ENCODE data around the gene ELP2. TPM values are rescaled to one million over a fixed set of nuclear protein-coding genes. Genes with fewer than 3 reads are reported as not detected.

Gene ELP2
- total RNA-seq, 2 experiments from 2014 or later, result 83.7 to 84.4 TPM

DNA sequence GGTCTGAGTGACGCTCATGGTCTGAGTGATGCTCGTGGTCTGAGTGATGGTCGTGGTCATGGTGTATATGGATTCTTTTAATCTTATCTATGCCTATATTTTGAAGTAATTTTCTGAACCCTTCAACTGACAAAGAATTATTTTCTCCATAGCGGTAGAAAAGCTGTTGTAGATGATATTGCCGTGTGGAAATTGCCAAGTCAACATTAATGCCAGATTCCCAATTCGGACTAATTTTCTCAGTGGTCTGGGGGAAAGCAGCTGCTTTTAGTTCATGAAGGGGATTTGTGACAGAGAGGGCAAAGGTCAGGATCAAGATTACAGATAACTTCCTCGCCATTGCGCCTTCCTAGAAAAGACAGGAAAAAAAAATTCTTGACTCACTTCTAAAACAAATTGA, 3.0 kb upstream of the ELP2 start:
- no peak for DNase-seq
- intact Hi-C loops (cut with micrococcal nuclease), result no loop called here
- Mint-ChIP-seq H3K27me3 (no peaks in the 10 kb centered on the region), H3K4me3 (no peak overlapping the region), H3K4me1 (ENCODE audit: low read depth) (peaks cover 41% of the 10 kb centered on the region), H3K27ac (no peak overlapping the region), H3K9me3 (no peaks in the 10 kb centered on the region), H3K36me3 (peaks cover 29% of the 10 kb centered on the region)
- ChIA-PET POLR2A (interaction anchor here (0.7 to 2.8 kb wide), 3 partner anchors 12 to 685 kb away, joined by 3 to 8 read pairs (median 3); partner anchors contain the start of gene RMP24), CTCF (interaction anchor here (1.2 to 3.2 kb wide), 2 partner anchors 31 to 109 kb away, joined by 4 to 12 read pairs; no protein-coding TSS in a partner anchor)

DNA sequence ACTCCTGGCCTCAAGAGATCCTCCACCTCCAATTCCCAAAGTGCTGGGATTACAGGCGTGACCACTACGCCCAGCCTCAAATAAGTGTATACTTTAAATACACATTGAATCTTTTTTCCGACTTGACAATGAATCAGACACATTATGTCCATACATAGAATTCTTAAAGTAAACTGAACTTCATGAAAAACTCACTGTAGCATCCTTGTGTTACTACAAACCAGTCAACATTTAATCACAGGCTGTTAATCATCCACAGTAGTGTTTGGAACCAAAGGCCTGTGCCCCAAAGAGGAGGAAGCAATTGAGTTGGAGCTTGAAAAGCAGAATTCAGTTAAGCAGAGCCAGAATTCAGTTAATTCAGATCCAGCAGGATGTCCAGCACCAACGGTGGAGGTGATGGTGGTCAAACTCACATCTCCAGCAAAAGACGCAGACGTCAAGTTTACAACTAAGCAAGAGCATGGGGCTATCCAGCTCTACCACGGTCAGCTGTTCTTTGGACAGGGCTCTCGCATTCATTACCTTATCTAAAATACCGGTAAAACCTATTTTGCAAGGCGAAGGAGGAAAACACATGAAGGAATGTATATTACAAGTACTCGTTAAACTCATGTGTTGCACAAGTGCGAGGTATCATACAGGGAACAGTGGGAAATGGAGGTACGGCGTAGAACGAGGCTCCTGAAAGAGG, 1.7 kb upstream of the ELP2 start:
- Mint-ChIP-seq H3K9me3 (no peaks in the 10 kb centered on the region), H3K4me3 (peak overlapping the region; percentile 94), H3K27me3 (no peaks in the 10 kb centered on the region), H3K4me1 (ENCODE audit: low read depth) (peaks cover 54% of the 10 kb centered on the region), H3K27ac (no peak overlapping the region), H3K36me3 (peaks cover 26% of the 10 kb centered on the region)
- CTCF ChIA-PET, result interaction anchor here (0.6 to 3.2 kb wide), 3 partner anchors 32 to 110 kb away, joined by 3 to 12 read pairs (median 3); partner anchors contain the start of gene MOCOS
- DNase-seq, result no peak
- intact Hi-C loops (cut with micrococcal nuclease), result loop anchor here (2.0 kb wide), 1 partner anchor 631 kb away; the partner anchor contains the start of gene INO80C
- POLR2A ChIA-PET, result interaction anchor here (2.8 kb wide), 1 partner anchor 156 kb away, joined by 8 read pairs; the partner anchor contains the start of gene RMP24

GRCh38 chr18:36128530-36128870, 1.2 kb upstream of the ELP2 start:
- Mint-ChIP-seq H3K27ac (no peak overlapping the region), H3K36me3 (peaks cover 23% of the 10 kb centered on the region), H3K4me3 (peak overlapping the region; percentile 94), H3K27me3 (no peaks in the 10 kb centered on the region), H3K4me1 (ENCODE audit: low read depth) (peaks cover 54% of the 10 kb centered on the region), H3K9me3 (no peaks in the 10 kb centered on the region)
- DNase-seq, result peak; percentile 13
- ChIA-PET CTCF (interaction anchor here (0.6 to 3.2 kb wide), 4 partner anchors 17 to 111 kb away, joined by 3 to 12 read pairs (median 4); partner anchors contain the start of gene MOCOS), POLR2A (interaction anchor here (0.8 to 2.8 kb wide), 4 partner anchors 15 to 700 kb away, joined by 3 to 8 read pairs (median 3); partner anchors contain the start of genes KIAA1328, RMP24 and TPGS2)
- intact Hi-C loops (cut with micrococcal nuclease), result loop anchor here (2.0 kb wide), 1 partner anchor 632 kb away; the partner anchor contains the start of gene INO80C

DNA sequence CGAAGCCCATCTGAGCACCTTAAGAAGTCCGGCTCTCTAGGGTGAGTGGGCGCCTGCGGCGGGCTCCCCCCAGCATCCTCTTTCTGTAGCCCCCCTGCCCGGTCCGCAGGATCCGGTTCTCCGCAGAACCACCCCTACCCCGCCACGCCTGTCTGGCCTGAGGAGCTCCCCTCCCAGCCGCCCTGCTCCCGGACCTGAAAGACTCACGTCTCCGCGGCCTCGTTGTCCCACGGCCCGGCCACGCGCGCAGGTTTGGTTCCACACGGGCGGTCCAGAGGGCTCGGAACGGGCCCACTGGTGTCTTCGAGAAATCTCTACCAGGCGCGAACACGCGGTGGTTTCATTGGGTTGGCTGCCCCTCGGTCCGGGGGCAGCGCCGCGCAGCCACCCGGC, 796 bp upstream of the ELP2 start:
- H3K4me1 Mint-ChIP-seq (ENCODE audit: low read depth), result peaks cover 55% of the 10 kb centered on the region
- ChIA-PET CTCF (interaction anchor here (0.6 to 3.2 kb wide), 4 partner anchors 17 to 111 kb away, joined by 3 to 12 read pairs (median 4); partner anchors contain the start of gene MOCOS), POLR2A (interaction anchor here (0.8 to 2.8 kb wide), 5 partner anchors 14 to 700 kb away, joined by 3 to 8 read pairs (median 3); partner anchors contain the start of genes KIAA1328, RMP24 and TPGS2)
- H3K4me3 Mint-ChIP-seq, result peak overlapping the region; percentile 94
- peaks cover 20% of the 10 kb centered on the region for H3K36me3 Mint-ChIP-seq
- H3K27ac Mint-ChIP-seq, result peak overlapping the region; percentile 95
- H3K27me3 Mint-ChIP-seq, result no peaks in the 10 kb centered on the region
- no peaks in the 10 kb centered on the region for H3K9me3 Mint-ChIP-seq
- DNase-seq, result no peak
- intact Hi-C loops (cut with micrococcal nuclease), result loop anchor here (1.0 to 2.0 kb wide), 6 partner anchors 13 to 785 kb away; partner anchors contain the start of genes INO80C, RMP24, RPRD1A and ZNF24

DNA sequence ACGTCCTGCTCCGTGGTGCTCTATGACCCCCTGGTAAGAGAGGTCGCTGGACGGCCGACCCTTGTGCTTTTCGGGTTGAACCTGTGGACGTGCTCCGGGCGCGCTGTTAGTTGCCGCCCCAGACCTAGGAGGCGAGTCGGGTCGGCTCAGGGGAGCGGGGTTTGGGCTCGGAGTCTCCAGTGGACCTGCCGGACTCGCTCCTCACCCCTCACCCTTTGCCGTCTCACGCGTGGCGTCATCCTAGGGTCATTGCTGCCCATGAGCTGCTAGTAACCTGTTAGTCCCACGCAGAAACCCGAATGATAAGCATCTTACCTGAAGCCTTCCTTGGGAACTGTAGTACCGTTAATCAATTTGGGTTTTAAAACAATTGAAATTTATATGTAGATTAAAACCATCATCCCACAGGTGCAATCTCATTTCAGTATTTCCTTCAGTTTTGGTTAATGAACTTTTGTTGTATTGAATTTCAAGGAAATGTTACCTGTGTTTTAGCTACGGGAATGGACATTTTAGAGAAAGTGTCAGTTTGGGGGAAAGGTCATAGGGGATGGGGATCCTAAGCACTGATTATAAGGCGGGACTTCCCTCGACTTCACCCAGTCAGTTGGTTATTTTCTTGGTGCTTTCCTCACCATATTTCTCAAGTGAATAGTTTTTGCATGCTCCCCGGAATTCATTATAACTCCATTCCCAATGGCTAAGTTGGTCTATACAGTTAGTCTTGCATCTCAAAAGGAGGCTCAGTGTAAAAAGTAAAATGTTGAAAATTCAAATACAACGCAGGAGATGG, 536 bp downstream of the ELP2 start:
- Mint-ChIP-seq H3K9me3 (no peaks in the 10 kb centered on the region), H3K4me3 (peak overlapping the region; percentile 94), H3K27ac (peak overlapping the region; percentile 95), H3K36me3 (peaks cover 19% of the 10 kb centered on the region), H3K27me3 (no peaks in the 10 kb centered on the region), H3K4me1 (ENCODE audit: low read depth) (peaks cover 56% of the 10 kb centered on the region)
- CTCF ChIA-PET, result interaction anchor here (0.8 to 3.2 kb wide), 3 partner anchors 19 to 158 kb away, joined by 3 to 12 read pairs (median 4); partner anchors contain the start of gene RMP24
- intact Hi-C loops (cut with micrococcal nuclease), result no loop called here
- POLR2A ChIA-PET, result interaction anchor here (0.5 to 1.7 kb wide), 4 partner anchors 10 to 64 kb away, joined by 3 to 6 read pairs (median 3); no protein-coding TSS in a partner anchor
- no peak for DNase-seq

DNA sequence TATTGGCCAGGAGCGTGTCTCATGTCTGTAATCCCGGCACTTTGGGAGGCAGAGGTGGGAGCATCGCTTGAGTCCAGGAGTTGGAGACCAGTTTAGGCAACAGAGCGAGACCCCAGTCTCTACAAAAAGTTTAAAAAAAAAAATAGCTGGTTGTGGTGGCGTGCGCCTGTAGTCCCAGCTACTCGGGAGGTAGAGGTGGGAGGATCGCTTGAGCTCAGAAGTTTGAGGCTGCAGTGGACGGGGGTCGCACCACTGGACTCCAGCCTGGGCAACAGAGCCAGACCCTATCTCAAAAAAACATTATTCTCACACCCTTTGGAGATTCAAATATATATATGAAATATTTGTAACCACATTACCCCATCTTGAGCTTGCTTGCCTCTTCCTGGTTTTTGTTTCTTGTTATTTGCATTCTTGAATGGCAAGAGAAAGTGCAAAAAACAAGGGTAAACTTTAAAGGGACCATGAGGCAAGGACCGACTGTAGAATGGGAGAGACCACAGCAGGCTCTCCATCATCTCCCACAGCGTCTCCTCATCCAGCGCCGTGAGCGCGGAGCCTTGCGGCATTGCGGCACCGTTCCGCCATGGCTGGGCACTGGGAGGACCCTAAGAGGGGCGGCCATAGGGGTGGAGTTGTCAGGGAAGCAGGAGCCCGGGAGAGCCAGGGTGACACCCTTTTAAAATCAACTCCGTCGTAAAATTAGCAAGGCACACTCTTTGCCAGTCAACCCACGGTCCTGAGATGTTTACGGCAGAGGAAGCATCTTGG, 1.4 kb downstream of the ELP2 start:
- H3K4me3 Mint-ChIP-seq, result peak overlapping the region; percentile 94
- peaks cover 14% of the 10 kb centered on the region for H3K36me3 Mint-ChIP-seq
- peaks cover 55% of the 10 kb centered on the region for H3K4me1 Mint-ChIP-seq (ENCODE audit: low read depth)
- intact Hi-C loops (cut with micrococcal nuclease), result no loop called here
- POLR2A ChIA-PET, result interaction anchor here (1.2 kb wide), 1 partner anchor 11 kb away, joined by 3 read pairs; no protein-coding TSS in a partner anchor
- CTCF ChIA-PET, result interaction anchor here (0.8 kb wide), 1 partner anchor 159 kb away, joined by 3 read pairs; the partner anchor contains the start of gene RMP24
- no peaks in the 10 kb centered on the region for H3K9me3 Mint-ChIP-seq
- DNase-seq, result no peak
- H3K27ac Mint-ChIP-seq, result no peak overlapping the region
- H3K27me3 Mint-ChIP-seq, result no peaks in the 10 kb centered on the region

- H3K27me3 Mint-ChIP-seq, result no peaks in the 10 kb centered on the region
- ChIA-PET CTCF (interaction anchor here (0.6 kb wide), 1 partner anchor 114 kb away, joined by 3 read pairs; no protein-coding TSS in a partner anchor), POLR2A (no interaction called here)
- peaks cover 49% of the 10 kb centered on the region for H3K4me1 Mint-ChIP-seq (ENCODE audit: low read depth)
- peaks cover 16% of the 10 kb centered on the region for H3K36me3 Mint-ChIP-seq
- intact Hi-C loops (cut with micrococcal nuclease), result no loop called here
- DNase-seq, result no peak
- no peaks in the 10 kb centered on the region for H3K9me3 Mint-ChIP-seq
- no peak overlapping the region for H3K27ac Mint-ChIP-seq
- peak overlapping the region; percentile 94 for H3K4me3 Mint-ChIP-seq
Observed at GRCh38 chr18:36131692-36132483, 2.2 kb downstream of the ELP2 start.

DNA sequence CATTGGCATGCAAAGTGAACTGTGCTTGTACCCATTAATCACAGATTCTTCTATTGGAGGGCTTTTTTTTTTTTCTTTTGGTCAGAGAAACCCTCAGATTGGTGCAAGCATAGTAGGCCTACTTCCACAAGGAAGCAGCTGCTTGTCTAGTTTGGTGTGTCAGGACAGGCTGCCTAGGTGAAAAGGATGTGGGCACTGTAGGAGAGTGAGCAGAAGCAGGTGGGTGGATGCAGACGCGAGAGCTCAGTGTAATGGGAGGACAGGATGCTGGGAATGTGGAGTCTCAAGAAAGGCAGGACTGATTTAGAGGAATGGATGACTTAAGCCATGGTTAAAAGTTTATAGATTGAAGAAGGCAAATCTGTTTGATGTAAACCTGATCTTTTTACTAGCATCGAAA, 3.1 kb downstream of the ELP2 start:
- DNase-seq, result no peak
- CTCF ChIA-PET, result interaction anchor here (0.6 to 2.3 kb wide), 2 partner anchors 115 to 152 kb away, joined by 3 to 6 read pairs; no protein-coding TSS in a partner anchor
- peaks cover 44% of the 10 kb centered on the region for H3K4me1 Mint-ChIP-seq (ENCODE audit: low read depth)
- H3K9me3 Mint-ChIP-seq, result no peaks in the 10 kb centered on the region
- POLR2A ChIA-PET, result no interaction called here
- no peak overlapping the region for H3K4me3 Mint-ChIP-seq
- peaks cover 19% of the 10 kb centered on the region for H3K36me3 Mint-ChIP-seq
- no peaks in the 10 kb centered on the region for H3K27me3 Mint-ChIP-seq
- no peak overlapping the region for H3K27ac Mint-ChIP-seq
- intact Hi-C loops (cut with micrococcal nuclease), result no loop called here

- DNase-seq, result no peak
- H3K27ac Mint-ChIP-seq, result no peak overlapping the region
- no peaks in the 10 kb centered on the region for H3K27me3 Mint-ChIP-seq
- no peak overlapping the region for H3K4me3 Mint-ChIP-seq
- intact Hi-C loops (cut with micrococcal nuclease), result no loop called here
- ChIA-PET POLR2A (no interaction called here), CTCF (no interaction called here)
- H3K4me1 Mint-ChIP-seq (ENCODE audit: low read depth), result peaks cover 36% of the 10 kb centered on the region
- H3K36me3 Mint-ChIP-seq, result peaks cover 32% of the 10 kb centered on the region
- H3K9me3 Mint-ChIP-seq, result no peaks in the 10 kb centered on the region
Observed at GRCh38 chr18:36135264-36135663, 5.6 kb downstream of the ELP2 start.

GRCh38 chr18:36139245-36139644, 9.5 kb downstream of the ELP2 start:
- H3K27me3 Mint-ChIP-seq, result no peaks in the 10 kb centered on the region
- peaks cover 15% of the 10 kb centered on the region for H3K4me1 Mint-ChIP-seq (ENCODE audit: low read depth)
- H3K36me3 Mint-ChIP-seq, result peaks cover 41% of the 10 kb centered on the region
- CTCF ChIA-PET, result interaction anchor here (0.7 kb wide), 2 partner anchors 121 to 1188 kb away, joined by 3 read pairs; no protein-coding TSS in a partner anchor
- POLR2A ChIA-PET, result no interaction called here
- intact Hi-C loops (cut with micrococcal nuclease), result no loop called here
- no peaks in the 10 kb centered on the region for H3K9me3 Mint-ChIP-seq
- no peak for DNase-seq
- no peak overlapping the region for H3K4me3 Mint-ChIP-seq
- H3K27ac Mint-ChIP-seq, result no peak overlapping the region

All from activated CD4-positive, alpha-beta memory T cell treated with anti-CD3 and anti-CD28 coated beads for 36 hours (primary cell).